Stimulated activated CD8-positive, alpha-beta memory T cell treated with anti-CD3 and anti-CD28 coated beads, Interleukin-4, amount 100 ng/mL, for 1 hour (primary cell): ENCODE results near the gene ROPN1L.

Source experiments
- DNase-seq, 2 donors: peaks; one replicate each; pipeline ENCODE4 v3.0.0-alpha.2; 2020; ENCODE audit warnings: low read depth in 2 of 2, low spot score in 1 of 2

The ROPN1L gene

DNA sequence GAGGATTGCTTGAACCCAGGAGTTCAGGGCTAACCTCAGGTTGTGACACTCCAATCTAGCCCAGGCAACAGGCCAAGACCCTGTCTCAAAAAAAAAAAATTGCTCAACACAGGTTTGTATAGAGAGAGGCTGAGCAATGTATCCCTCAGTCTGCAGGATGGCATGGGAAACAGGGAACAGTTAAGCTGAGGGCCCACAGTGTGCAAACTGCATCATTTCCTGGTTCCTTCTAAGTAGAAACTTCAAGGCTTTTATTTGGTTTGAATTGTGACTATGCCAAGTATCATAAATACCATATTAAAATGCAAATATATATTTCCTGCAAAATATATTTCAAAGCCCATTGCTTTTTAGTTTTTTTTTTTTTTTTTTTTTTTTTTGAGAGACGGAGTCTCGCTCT, 13.7 kb upstream of the ROPN1L start:
- no peak for DNase-seq

- no peak for DNase-seq
Observed at GRCh38 chr5:10431415-10431814, 10.3 kb upstream of the ROPN1L start.

DNA sequence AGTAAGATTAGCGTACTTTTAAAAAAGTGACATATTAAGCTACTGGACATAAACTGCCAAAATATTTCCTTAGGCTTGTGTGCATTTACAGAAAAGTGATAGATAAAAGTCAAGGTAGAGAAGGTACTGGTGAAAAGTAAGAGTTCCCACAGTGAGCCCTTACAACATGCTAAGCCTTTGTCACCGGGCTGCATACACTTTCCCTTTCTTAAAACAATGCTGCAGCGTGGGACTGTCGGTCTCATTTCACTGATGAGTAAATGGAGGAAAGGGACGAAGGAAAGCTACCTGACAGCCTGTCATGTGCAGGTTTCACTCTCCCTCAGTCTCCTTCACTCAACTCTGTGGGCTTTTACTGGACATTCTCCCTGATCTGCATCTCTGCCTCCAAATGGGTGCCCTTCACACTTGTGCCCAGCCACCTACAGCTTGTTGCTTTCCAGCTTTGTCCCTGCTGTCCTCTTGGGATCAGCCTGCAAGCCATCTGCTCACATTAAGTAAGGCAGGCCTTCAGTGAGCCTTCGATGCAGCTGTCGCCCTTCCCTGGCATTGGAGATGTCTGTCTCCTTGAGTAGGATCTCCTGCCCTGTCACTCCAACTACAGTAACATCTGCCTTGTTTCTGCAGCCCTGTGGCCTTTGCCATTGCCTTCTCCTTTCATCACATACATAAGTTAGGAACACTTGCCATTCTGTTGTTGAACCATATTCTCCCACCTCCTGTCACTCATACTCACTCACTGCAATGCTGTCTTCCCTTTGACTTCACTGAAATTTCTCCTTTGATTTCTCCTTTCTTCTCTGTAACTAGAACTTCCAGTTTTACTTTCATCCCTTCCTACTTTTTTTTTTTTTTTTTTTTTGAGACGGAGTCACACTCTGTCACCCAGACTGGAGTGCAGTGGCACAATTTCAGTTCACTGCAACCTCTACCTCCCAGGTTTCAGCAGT, 9.3 kb upstream of the ROPN1L start:
- DNase-seq = no peak

DNA sequence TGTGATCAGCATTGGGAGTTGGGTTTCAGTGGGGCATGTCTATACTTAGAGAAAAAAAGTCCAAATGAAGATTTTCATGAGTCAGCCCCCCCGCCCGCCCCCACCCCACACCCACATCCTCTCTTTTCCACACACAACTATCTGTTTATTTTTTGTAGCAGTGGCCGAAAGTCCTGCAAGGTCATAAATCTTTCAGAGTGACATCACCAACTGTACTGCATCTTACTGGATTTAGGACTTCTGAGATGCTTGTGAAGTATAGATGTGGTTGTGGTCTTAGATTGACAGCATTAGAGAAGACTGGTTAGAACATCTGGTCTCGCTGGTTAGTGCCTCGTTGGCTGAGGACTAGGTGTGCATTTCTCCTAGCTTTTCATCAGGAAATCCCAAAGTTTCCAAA, 7.3 kb upstream of the ROPN1L start:
- no peak for DNase-seq

- no peak for DNase-seq
Observed at GRCh38 chr5:10438301-10438700, 3.4 kb upstream of the ROPN1L start.

DNA sequence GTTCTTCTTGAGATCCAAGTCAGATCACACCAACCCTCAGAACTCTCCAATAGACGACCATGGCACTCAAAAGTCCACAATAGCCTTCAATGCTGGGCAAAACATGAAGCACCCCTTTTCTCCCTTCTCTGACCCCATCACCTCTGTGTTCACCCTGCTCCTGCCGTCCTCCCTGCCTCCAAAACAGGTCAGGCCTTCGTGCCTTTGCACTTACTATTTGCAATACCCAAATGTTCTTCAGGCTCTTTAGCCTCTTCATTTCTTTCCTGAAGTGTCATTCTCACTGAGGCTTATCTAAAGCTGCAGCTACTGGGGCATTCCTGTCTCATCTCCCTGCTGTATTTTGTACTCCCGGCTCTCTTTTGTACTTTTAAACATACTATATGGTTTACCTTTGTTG, 2.0 kb upstream of the ROPN1L start:
- DNase-seq = no peak

DNA sequence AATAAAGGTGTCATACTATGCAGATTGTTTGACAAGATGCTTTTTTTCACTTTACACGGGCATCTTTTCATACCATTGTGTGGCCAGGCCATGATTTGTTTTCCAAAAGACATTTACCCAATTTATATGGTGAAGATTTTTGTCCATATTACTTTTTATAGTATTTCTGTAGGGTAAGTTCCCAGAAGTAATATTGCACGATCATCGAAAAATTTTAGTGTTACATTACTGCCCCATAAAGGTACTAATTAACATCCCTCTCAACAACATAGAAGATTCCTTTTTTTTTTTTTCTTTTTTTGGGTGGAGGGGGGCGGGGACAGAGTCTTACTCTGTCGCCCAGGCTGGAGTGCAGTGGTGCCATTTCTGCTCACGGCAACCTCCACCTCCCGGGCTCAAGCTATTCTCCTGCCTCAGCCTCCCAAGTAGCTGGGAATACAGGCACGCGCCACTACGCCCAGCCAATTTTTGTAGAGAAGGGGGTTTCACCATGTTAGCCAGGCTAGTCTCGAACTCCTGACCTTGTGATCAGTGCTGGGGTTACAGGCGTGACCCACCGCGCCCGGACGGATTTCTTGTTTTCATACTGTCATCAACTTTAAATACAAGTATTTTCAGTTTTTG, 1.2 kb upstream of the ROPN1L start:
- DNase-seq = no peak

DNA sequence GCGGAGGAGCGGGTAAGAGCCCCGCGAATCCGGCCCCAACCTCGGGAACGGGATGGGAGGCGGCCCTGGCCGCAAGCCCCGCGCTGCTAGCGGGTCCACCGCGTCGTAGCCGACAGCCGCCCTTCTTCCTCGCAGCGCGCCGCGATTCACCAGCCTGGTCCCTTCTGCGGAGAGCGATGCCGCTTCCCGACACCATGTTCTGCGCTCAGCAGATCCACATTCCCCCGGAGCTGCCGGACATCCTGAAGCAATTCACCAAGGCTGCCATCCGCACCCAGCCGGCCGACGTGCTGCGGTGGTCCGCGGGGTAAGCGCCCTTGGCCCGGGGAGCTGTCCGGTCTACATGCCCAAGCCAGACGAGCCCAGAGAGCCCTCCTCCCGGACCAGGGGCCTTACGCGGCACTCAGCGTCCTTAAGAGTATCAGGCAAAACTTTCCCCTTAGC, 335 bp downstream of the ROPN1L start:
- DNase-seq = no peak

DNA sequence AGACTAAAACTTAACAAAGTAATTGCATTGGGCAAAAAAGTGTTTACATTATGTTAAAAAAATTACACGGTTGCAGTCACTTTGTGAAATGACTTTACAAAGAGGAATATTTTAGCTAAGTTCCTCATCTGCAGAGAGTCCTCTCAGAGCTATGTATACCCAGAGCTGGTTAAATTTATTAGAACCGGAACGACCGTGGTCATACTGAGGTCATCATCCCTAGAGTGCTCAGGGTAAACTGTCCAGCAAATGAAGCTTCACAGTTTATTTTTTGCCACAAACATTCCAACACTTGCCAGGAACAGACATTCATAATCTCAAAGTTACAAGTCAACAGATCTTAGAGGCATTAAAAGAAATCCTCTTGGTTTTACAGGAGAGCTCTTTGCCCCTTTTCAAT, 897 bp downstream of the ROPN1L start:
- no peak for DNase-seq

DNA sequence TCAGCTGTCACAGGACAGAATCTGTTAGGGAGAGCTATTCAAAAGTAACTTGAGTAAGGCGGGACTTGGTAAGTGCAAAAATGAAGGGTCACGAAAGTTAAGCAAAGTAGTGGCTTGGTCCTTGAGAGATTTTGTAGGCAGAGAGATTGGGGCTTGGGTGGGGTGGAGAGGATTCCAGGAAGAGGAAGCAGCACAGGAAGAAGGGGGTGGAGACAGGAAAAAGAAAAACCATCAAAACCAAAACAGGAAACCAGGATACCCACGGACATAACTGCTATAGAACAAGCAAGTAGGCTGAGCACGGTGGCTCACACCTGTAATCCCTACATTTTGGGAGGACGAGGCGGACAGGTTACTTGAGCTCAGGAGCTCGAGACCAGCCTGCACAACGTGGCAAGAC, 3.7 kb downstream of the ROPN1L start:
- DNase-seq = no peak

DNA sequence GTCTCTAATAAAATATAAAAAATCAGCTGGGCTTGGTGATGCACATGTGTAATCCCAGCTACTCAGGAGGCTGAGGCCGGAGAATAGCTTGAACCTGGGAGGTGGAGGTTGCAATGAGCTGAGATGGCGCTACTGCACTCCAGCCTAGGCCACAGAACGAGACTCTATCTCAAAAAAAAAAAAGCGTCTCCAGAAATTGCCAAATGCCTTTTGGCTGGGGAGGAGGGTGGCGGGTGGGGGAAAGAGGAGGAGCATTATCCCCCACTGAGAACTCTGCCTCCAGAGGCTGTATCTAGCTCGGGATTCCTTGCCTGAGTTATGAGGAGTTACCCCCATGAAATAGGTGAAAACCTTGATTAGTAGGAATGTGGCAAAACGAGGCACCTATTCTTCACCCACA, 4.8 kb downstream of the ROPN1L start:
- no peak for DNase-seq

- DNase-seq = no peak
Observed at GRCh38 chr5:10447041-10447440, 5.4 kb downstream of the ROPN1L start.

DNA sequence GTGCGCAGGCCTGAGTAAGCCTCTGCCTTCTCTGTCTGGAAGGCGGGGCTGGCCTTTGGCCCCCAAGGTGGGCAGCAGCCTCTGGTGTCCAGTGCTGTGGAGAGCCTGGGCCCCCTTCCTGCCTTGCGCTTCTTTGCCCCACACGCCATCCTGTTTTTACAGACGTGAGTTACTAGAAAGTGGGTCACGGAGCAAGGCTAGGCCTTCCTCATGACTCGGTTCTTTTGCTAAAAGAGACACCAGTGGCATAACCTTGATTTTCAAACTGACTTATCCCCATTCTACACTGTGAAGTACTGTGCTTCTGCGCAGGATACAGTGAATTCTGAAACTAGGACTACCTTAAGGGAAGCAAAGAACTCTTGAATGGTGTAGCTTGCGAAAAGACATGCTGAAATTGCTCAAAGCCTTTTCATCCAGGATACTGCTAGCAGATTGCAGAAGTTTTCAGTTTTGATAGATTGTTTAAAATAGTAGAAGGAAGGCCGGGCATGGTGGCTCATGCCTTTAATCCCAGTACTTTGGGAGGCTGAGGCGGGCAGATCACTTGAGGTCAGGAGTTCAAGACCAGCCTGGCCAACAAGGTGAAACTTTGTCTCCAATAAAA, 7.2 kb downstream of the ROPN1L start:
- no peak for DNase-seq

GRCh38 chr5:10451137-10451824, 9.6 kb downstream of the ROPN1L start:
- DNase-seq = no peak

DNA sequence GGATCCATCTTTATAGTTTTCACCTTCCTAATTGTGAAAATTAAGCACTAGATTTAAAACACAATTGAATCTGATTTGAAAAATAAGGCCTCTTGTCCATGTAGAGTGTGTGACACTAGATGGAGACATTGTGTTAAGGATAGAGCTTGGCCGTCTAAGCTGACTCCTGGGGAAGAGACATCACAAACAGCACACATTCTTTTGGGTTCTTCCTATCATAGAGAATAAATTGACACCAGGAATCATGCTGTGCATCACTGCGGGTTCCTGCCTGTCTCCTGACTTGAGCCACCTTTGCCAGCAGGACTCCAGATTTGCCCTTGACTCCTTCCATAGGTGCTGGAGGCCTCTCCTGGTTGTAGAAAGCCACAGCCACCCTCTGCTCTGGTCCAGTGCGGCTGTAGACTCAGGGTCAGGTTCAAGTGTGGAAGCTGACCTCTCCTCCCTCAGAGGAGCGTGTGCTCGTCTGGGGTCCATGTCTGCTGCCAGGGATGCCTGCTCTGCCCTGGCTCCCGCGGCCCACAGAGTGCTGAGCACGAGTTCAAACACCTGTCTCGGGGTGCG, 11.2 kb downstream of the ROPN1L start:
- no peak for DNase-seq

- no peak for DNase-seq
Observed at GRCh38 chr5:10453545-10453944, 11.9 kb downstream of the ROPN1L start.

GRCh38 chr5:10454591-10455276, 13.1 kb downstream of the ROPN1L start:
- DNase-seq = no peak

GRCh38 chr5:10455277-10455670, 13.6 kb downstream of the ROPN1L start:
- DNase-seq = no peak

DNA sequence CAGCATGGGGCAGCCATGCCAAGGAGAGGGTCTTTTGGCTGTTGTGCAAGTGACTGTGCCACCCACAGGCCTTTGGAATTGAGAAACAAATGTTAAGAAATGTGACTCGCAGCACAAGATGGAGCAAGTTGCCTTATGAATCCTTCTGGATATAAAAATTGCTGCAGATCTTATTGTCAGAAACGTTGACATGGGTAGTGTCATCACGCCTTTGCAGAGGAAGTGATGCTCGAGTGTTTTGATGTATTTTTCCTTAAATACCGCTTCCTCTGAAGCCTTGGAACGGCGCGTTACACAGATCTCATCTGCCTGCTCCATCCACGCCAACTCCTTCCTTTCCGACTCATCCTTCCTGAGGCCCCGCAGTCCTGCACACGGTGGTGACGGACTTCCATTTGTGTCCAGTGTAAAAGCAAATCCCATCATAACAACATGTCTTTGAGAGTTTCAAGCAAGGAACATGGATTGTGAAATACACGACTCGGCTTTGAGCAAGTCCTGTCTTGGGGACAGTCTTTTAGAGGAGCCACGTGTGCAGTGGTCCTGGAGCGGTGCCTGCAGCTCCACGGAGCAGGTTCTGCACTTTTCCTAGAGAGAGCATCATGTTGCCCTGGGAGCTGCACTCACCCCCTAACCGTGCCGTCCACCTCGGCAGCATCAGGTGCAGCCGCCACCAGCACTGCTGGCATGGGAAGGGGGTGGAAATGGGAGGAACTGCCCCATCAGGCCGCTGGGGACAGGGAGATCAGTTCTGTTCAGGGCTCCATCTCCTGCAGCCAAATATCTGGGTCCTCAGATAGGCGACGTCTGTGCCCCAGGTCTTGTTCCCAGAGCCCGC, 15.1 kb downstream of the ROPN1L start:
- no peak for DNase-seq
